HEK293 (cell line): Measurements from ENCODE around the gene TPRG1.

Experiments used
- CTCF ChIA-PET: fragments of 350-600 bp; formaldehyde crosslinking; extraction: SDS; loops from one replicate; lab custom pipeline; 2021; ENCODE audit warnings: antibody characterized with exemption; lab: Yijun Ruan, JAX
- POLR2A ChIA-PET: fragments of 300-600 bp; formaldehyde crosslinking; extraction: SDS; loops from one replicate; lab custom pipeline; 2020; ENCODE audit warnings: antibody characterized with exemption, inconsistent platforms; lab: Yijun Ruan, JAX
- H3K27ac ChIP-seq: fragments of 200-500 bp; sonication (Bioruptor generic); 2 replicates; pipeline ENCODE4 v1.5.1; 2014; ENCODE audit warnings: low read depth, low read length, control low read depth, inconsistent platforms; ENCODE audit errors: extremely low read depth
- H3K36me3 ChIP-seq, 2 experiments: fragments of 200-500 bp in 1 of 2; sonication (Bioruptor generic) in 1 of 2; 1 replicate in 1 of 2; 2 replicates in 1 of 2; pipeline ENCODE4 v1.5.1; 2014 to 2017; ENCODE audit warnings: inconsistent platforms in 2 of 2, low read length in 2 of 2; ENCODE audit not compliant: control insufficient read depth in 2 of 2, insufficient read depth in 1 of 2
- H3K4me1 ChIP-seq: fragments of 200-500 bp; sonication (Bioruptor generic); 2 replicates; pipeline ENCODE4 v1.5.1; 2014; ENCODE audit warnings: mild to moderate bottlenecking, low read length, inconsistent platforms; ENCODE audit not compliant: control insufficient read depth, insufficient read depth
- H3K4me3 ChIP-seq: 2 replicates; pipeline ENCODE4 v1.5.1; 2011; ENCODE audit warnings: low read depth, mild to moderate bottlenecking, control low read depth, low read length, moderate library complexity
- H3K9me3 ChIP-seq: fragments of 200-500 bp; sonication (Bioruptor generic); 2 replicates; pipeline ENCODE4 v1.5.1; 2014; ENCODE audit warnings: low read depth, low read length, inconsistent platforms; ENCODE audit not compliant: control insufficient read depth, insufficient read depth
- GLI4 ChIP-seq: fragments of 450-650 bp; formaldehyde crosslinking; IDR thresholded peaks from 2 replicates; pipeline ENCODE4 v1.5.1; 2016; ENCODE audit warnings: missing biosample characterization, missing genetic modification characterization
- GLIS1 ChIP-seq: fragments of 450-650 bp; formaldehyde crosslinking; IDR thresholded peaks from 2 replicates; pipeline ENCODE4 v1.5.1; 2016; ENCODE audit warnings: missing biosample characterization, missing genetic modification characterization
- MYNN ChIP-seq: fragments of 450-650 bp; formaldehyde crosslinking; IDR thresholded peaks from 2 replicates; pipeline ENCODE4 v1.5.1; 2016; ENCODE audit warnings: missing biosample characterization, missing genetic modification characterization, borderline replicate concordance
- PRDM4 ChIP-seq: fragments of 450-650 bp; formaldehyde crosslinking; IDR thresholded peaks from 2 replicates; pipeline ENCODE4 v1.5.1; 2017; ENCODE audit warnings: missing biosample characterization, missing genetic modification characterization
- SP2 ChIP-seq: fragments of 450-650 bp; formaldehyde crosslinking; IDR thresholded peaks from 2 replicates; pipeline ENCODE4 v1.5.1; 2016; ENCODE audit warnings: missing biosample characterization, missing genetic modification characterization
- YY2 ChIP-seq: fragments of 450-650 bp; formaldehyde crosslinking; IDR thresholded peaks from 2 replicates; pipeline ENCODE4 v1.5.1; 2016; ENCODE audit warnings: missing biosample characterization, missing genetic modification characterization
- ZBTB44 ChIP-seq: fragments of 450-650 bp; IDR thresholded peaks from 2 replicates; pipeline ENCODE4 v1.5.1; 2018; ENCODE audit warnings: missing biosample characterization, mild to moderate bottlenecking, missing genetic modification characterization
- ZBTB8A ChIP-seq: fragments of 450-650 bp; formaldehyde crosslinking; IDR thresholded peaks from 2 replicates; pipeline ENCODE4 v1.5.1; 2016; ENCODE audit warnings: missing biosample characterization, missing genetic modification characterization
- ZNF112 ChIP-seq: fragments of 450-650 bp; formaldehyde crosslinking; IDR thresholded peaks from 2 replicates; pipeline ENCODE4 v1.5.0; 2017; ENCODE audit warnings: missing biosample characterization, missing genetic modification characterization
- ZNF19 ChIP-seq: fragments of 450-650 bp; formaldehyde crosslinking; IDR thresholded peaks from 2 replicates; pipeline ENCODE4; 2016; ENCODE audit warnings: missing biosample characterization, missing genetic modification characterization, low read depth
- ZNF211 ChIP-seq: fragments of 450-650 bp; formaldehyde crosslinking; IDR thresholded peaks from 2 replicates; pipeline ENCODE4 v1.5.1; 2016; ENCODE audit warnings: low read depth, missing biosample characterization, missing genetic modification characterization
- ZNF239 ChIP-seq: fragments of 450-650 bp; formaldehyde crosslinking; IDR thresholded peaks from 2 replicates; pipeline ENCODE4 v1.5.1; 2016; ENCODE audit warnings: missing biosample characterization, missing genetic modification characterization
- ZNF335 ChIP-seq: fragments of 450-650 bp; formaldehyde crosslinking; conservative IDR thresholded peaks from 2 replicates; pipeline ENCODE4 v1.5.1; 2016; ENCODE audit warnings: missing biosample characterization, missing genetic modification characterization
- ZNF48 ChIP-seq: fragments of 450-650 bp; formaldehyde crosslinking; IDR thresholded peaks from 2 replicates; pipeline ENCODE4 v1.5.1; 2016; ENCODE audit warnings: missing biosample characterization, missing genetic modification characterization
- ZNF561 ChIP-seq: fragments of 450-650 bp; IDR thresholded peaks from 2 replicates; pipeline ENCODE4 v1.5.1; 2018; ENCODE audit warnings: missing biosample characterization, missing genetic modification characterization, borderline replicate concordance
- ZNF610 ChIP-seq: fragments of 450-650 bp; formaldehyde crosslinking; IDR thresholded peaks from 2 replicates; pipeline ENCODE4 v1.5.1; 2016; ENCODE audit warnings: missing biosample characterization, missing genetic modification characterization, borderline replicate concordance
- ZNF624 ChIP-seq: fragments of 450-650 bp; formaldehyde crosslinking; IDR thresholded peaks from 2 replicates; pipeline ENCODE4 v1.5.1; 2017; ENCODE audit warnings: missing biosample characterization, missing genetic modification characterization
- ZNF654 ChIP-seq: fragments of 450-650 bp; formaldehyde crosslinking; IDR thresholded peaks from 2 replicates; pipeline ENCODE4 v1.5.1; 2016; ENCODE audit warnings: low read depth, missing biosample characterization, missing genetic modification characterization
- ZNF670 ChIP-seq: fragments of 450-650 bp; formaldehyde crosslinking; IDR thresholded peaks from 2 replicates; pipeline ENCODE4 v1.5.1; 2016; ENCODE audit warnings: missing biosample characterization, missing genetic modification characterization, low read depth
- ZNF837 ChIP-seq: fragments of 450-650 bp; formaldehyde crosslinking; IDR thresholded peaks from 2 replicates; pipeline ENCODE4 v1.5.1; 2016; ENCODE audit warnings: missing biosample characterization, missing genetic modification characterization
- ZSCAN23 ChIP-seq: fragments of 450-650 bp; formaldehyde crosslinking; IDR thresholded peaks from 2 replicates; pipeline ENCODE4 v1.5.1; 2016; ENCODE audit warnings: missing biosample characterization, missing genetic modification characterization
- ZSCAN4 ChIP-seq: fragments of 450-650 bp; formaldehyde crosslinking; IDR thresholded peaks from 2 replicates; pipeline ENCODE4 v1.5.1; 2017; ENCODE audit warnings: missing biosample characterization, missing genetic modification characterization

Gene TPRG1

GRCh38 chr3:189171707-189172106 lies at the start of gene TPRG1:
Gene TPRG1 (plus strand): TSS chr3:189171971. CDS start chr3:189207385, 35,414 bp downstream.
- CTCF ChIA-PET = no interaction called here
- no peak within 1 kb of the TSS for H3K4me3 ChIP-seq

GRCh38 chr3:189122110-189122509 lies 49.7 kb upstream of the TPRG1 start:
- Histone ChIP-seq H3K27ac (no peak overlapping the region), H3K9me3 (no peaks in the 10 kb centered on the region), H3K36me3 (no peaks in the 10 kb centered on the region), H3K4me3 (no peak overlapping the region), H3K4me1 (0 out of 2 replicates have a peak, but pooled peaks cover 2% of the 10 kb centered on the region)
- POLR2A ChIA-PET = no interaction called here
- CTCF ChIA-PET = interaction anchor here (1.4 kb wide), 1 partner anchor 81 kb away, joined by 4 read pairs; no protein-coding TSS in a partner anchor
- no peak for TF ChIP-seq ZNF561 (tag by site-specific recombination)
- no peak for TF ChIP-seq MYNN (tag by site-specific recombination)

More at GRCh38 chr3:189171707-189172106, at the start of gene TPRG1:
- H3K9me3 ChIP-seq = no peaks in the 10 kb centered on the region
- H3K36me3 ChIP-seq = no peaks in the 10 kb centered on the region
- H3K27ac ChIP-seq = no peak within 1 kb of the TSS
- POLR2A ChIA-PET = no interaction called here
- H3K4me1 ChIP-seq = no peaks in the 10 kb centered on the region
- no peak for TF ChIP-seq ZNF837 (tag by site-specific recombination)
- no peak for TF ChIP-seq SP2
- TF ChIP-seq ZNF239 (tag by site-specific recombination) = no peak
- no peak for TF ChIP-seq ZNF654
- no peak for TF ChIP-seq ZSCAN23 (tag by site-specific recombination)
- TF ChIP-seq ZNF19 = no peak
- TF ChIP-seq ZNF211 (tag by site-specific recombination) = no peak
- TF ChIP-seq ZNF670 (tag by site-specific recombination) = no peak
- no peak for TF ChIP-seq ZNF335
- TF ChIP-seq ZSCAN4 (tag by site-specific recombination) = no peak
- TF ChIP-seq ZNF624 (tag by site-specific recombination) = no peak
- TF ChIP-seq ZNF112 (tag by site-specific recombination) = no peak
- no peak for TF ChIP-seq GLIS1
- no peak for TF ChIP-seq YY2
- TF ChIP-seq ZNF48 (tag by site-specific recombination) = no peak
- TF ChIP-seq ZBTB8A (tag by site-specific recombination) = no peak
- no peak for TF ChIP-seq GLI4 (tag by site-specific recombination)
- TF ChIP-seq ZNF610 (tag by site-specific recombination) = no peak
- TF ChIP-seq ZBTB44 = no peak
- no peak for TF ChIP-seq PRDM4 (tag by site-specific recombination)
